Mesothelial cell of epicardium (in vitro differentiated cells): Measurements from ENCODE around the gene ARID2. TPM values are rescaled to one million over a fixed set of nuclear protein-coding genes. Genes with fewer than 3 reads are reported as not detected.
A peak's percentile ranks its signal among the peaks of the same experiment; 100 is the strongest.

Experiments
- DNase-seq, 2 experiments: peaks; one replicate each; pipeline ENCODE4 v3.0.0; 2021; ENCODE audit warnings: low spot score in 2 of 2; ENCODE audit not compliant: unreplicated experiment in 2 of 2
- H3K27ac Mint-ChIP-seq: 2 replicates; pipeline ENCODE4 v1.8.0; 2021; ENCODE audit warnings: mixed read lengths
- H3K27me3 Mint-ChIP-seq: 2 replicates; pipeline ENCODE4 v1.8.0; 2021; ENCODE audit warnings: low read depth, mixed read lengths
- H3K36me3 Mint-ChIP-seq: 2 replicates; pipeline ENCODE4 v1.8.0; 2021; ENCODE audit warnings: mixed read lengths
- H3K4me1 Mint-ChIP-seq: 2 replicates; pipeline ENCODE4 v1.8.0; 2021; ENCODE audit warnings: mixed read lengths
- H3K4me3 Mint-ChIP-seq: 2 replicates; pipeline ENCODE4 v1.8.0; 2021; ENCODE audit warnings: mild to moderate bottlenecking, moderate library complexity, mixed read lengths
- H3K9me3 Mint-ChIP-seq: 2 replicates; pipeline ENCODE4 v1.8.0; 2021; ENCODE audit warnings: mixed read lengths
- CTCF ChIP-seq: fragments of 200-600 bp; sonication (generic); IDR thresholded peaks from one replicate; pipeline ENCODE4 v1.5.0; 2021; ENCODE audit warnings: antibody characterized with exemption; ENCODE audit not compliant: unreplicated experiment
- total RNA-seq: library from RNA; stranded (reverse); gene quantifications from 3 replicates; pipeline ENCODE4 v1.2.1, GENCODE V29; 2021

ARID2 gene
- total RNA-seq, 1 donor from 2014 or later = 67.1 TPM

DNA sequence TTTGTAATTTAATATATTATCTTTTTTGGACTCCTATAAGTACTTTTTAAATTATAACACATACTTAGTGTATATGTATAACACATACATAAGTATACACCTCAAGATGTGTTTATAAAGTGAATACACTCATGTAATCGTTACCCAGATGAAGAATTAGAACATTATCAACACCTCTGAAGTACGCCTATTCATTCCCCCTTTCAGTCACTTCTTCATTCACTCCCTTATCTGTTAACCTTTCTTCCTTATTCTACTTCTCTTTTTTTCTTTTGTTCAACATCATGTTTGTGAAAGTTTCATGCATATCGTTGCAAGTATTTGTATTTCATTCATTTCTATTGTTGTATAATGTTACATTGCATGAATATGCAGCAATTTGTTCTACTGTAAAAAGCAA, 98.5 kb downstream of the ARID2 start:
- no peak for TF ChIP-seq CTCF
- Mint-ChIP-seq H3K9me3 (peaks cover 23% of the 10 kb centered on the region), H3K4me3 (no peak overlapping the region), H3K4me1 (no peaks in the 10 kb centered on the region), H3K36me3 (peaks cover 51% of the 10 kb centered on the region), H3K27me3 (no peaks in the 10 kb centered on the region), H3K27ac (no peak overlapping the region)
- DNase-seq = no peak

DNA sequence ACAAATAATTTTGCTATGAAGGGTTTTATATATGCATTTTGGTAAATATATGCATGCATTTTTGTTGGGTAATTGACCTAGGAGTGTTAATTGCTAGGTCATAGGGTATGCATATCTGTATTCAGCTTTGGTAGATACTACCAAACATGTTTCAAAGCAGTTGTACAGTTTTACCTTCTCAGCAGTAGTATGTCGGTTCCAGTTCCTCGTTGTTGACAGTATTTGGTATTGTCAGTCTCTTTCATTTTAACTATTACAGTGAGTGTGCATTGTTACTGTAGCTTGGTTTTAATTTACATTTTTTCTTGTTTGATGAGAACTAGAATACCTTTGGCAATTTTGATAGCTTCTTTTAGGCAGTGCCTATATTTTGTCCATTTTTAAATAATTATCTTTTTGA, 98.9 kb downstream of the ARID2 start:
- no peak overlapping the region for H3K27ac Mint-ChIP-seq

GRCh38 chr12:45831590-45831989, 102.1 kb downstream of the ARID2 start:
- TF ChIP-seq CTCF = no peak
- Mint-ChIP-seq H3K4me3 (no peak overlapping the region), H3K4me1 (peaks cover 7% of the 10 kb centered on the region), H3K27ac (no peak overlapping the region), H3K9me3 (peaks cover 24% of the 10 kb centered on the region), H3K36me3 (peaks cover 52% of the 10 kb centered on the region), H3K27me3 (no peaks in the 10 kb centered on the region)
- DNase-seq = no peak

More for the DNA sequence above, 98.9 kb downstream of the ARID2 start:
- Mint-ChIP-seq H3K9me3 (peaks cover 20% of the 10 kb centered on the region), H3K4me3 (no peak overlapping the region), H3K36me3 (peaks cover 49% of the 10 kb centered on the region), H3K27me3 (no peaks in the 10 kb centered on the region), H3K4me1 (peaks cover 2% of the 10 kb centered on the region)
- no peak for TF ChIP-seq CTCF
- DNase-seq = no peak

GRCh38 chr12:45833401-45833800, 103.9 kb downstream of the ARID2 start:
- DNase-seq = no peak
- H3K4me1 Mint-ChIP-seq = peaks cover 7% of the 10 kb centered on the region
- no peaks in the 10 kb centered on the region for H3K27me3 Mint-ChIP-seq
- H3K36me3 Mint-ChIP-seq = peaks cover 54% of the 10 kb centered on the region
- no peak for TF ChIP-seq CTCF
- peak overlapping the region; percentile 60 for H3K27ac Mint-ChIP-seq
- H3K4me3 Mint-ChIP-seq = no peak overlapping the region
- peaks cover 24% of the 10 kb centered on the region for H3K9me3 Mint-ChIP-seq

- TF ChIP-seq CTCF = no peak
- H3K9me3 Mint-ChIP-seq = peaks cover 24% of the 10 kb centered on the region
- H3K36me3 Mint-ChIP-seq = peaks cover 61% of the 10 kb centered on the region
- H3K4me1 Mint-ChIP-seq = peaks cover 7% of the 10 kb centered on the region
- no peak overlapping the region for H3K27ac Mint-ChIP-seq
- DNase-seq = no peak
- H3K4me3 Mint-ChIP-seq = no peak overlapping the region
- no peaks in the 10 kb centered on the region for H3K27me3 Mint-ChIP-seq
These were observed 105.3 kb downstream of the ARID2 start for GRCh38 chr12:45834809-45835208.

DNA sequence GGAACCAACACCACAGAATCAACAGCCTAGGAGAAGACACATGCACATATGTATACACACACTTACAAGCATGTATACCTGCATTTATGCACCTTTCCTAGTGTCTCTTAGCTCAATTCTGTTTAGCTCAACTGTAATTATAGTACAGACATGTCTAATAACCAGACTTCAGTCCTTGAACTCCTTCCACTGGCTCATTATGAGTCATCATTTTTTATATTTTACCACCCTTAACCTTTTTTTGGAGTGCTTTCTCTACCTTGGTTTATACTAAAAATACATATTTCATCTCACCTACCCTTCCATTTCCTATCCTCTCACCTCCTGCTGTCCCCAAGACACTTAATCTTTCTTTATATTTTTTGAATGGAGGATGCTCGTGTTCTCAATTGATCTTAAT, 110.4 kb downstream of the ARID2 start:
- H3K27ac Mint-ChIP-seq = no peak overlapping the region
- peaks cover 45% of the 10 kb centered on the region for H3K36me3 Mint-ChIP-seq
- DNase-seq = no peak
- no peaks in the 10 kb centered on the region for H3K4me1 Mint-ChIP-seq
- no peaks in the 10 kb centered on the region for H3K27me3 Mint-ChIP-seq
- TF ChIP-seq CTCF = no peak
- no peak overlapping the region for H3K4me3 Mint-ChIP-seq
- H3K9me3 Mint-ChIP-seq = peaks cover 3% of the 10 kb centered on the region
